ENCODE measurements around the gene SCARF1.
"Not testable (repeated sequence)": the region's sequence is repeated elsewhere in the genome, so short reads cannot be mapped to it uniquely, and the experiment has no call there.

Gene SCARF1

GRCh38 chr17:1683459-1683858 lies 37.9 kb upstream of the SCARF1 start:
- no peaks in the 10 kb centered on the region for H3K27me3 ChIP-seq (ENCODE audit: insufficient read depth, insufficient read length)
- no peak for DNase-seq (ENCODE audit: low read depth, low spot score)
- H3K36me3 ChIP-seq (ENCODE audit: insufficient read depth, insufficient read length, low read length) = peaks cover 53% of the 10 kb centered on the region
- H3K9me3 ChIP-seq (ENCODE audit: insufficient read depth, low read length) = no peaks in the 10 kb centered on the region
- H3K4me1 ChIP-seq (ENCODE audit: insufficient read depth, insufficient read length) = no peaks in the 10 kb centered on the region
- H3K9ac ChIP-seq (ENCODE audit: insufficient read length, low read depth) = no peak overlapping the region
- H3K4me3 ChIP-seq (ENCODE audit: insufficient read length, low read depth) = peak overlapping the region; percentile 80
- TF ChIP-seq SUZ12 (IDR thresholded peaks at IDR 0.05; ENCODE audit: extremely low read depth, insufficient read depth, insufficient read length) (no peak), YY1 (IDR thresholded peaks at IDR 0.05; ENCODE audit: insufficient read depth, insufficient read length) (no peak), ZNF274 (IDR thresholded peaks at IDR 0.05; ENCODE audit: low read depth, low read length) (no peak)

- TF ChIP-seq YY1 (IDR thresholded peaks at IDR 0.05; ENCODE audit: insufficient read depth, insufficient read length) (no peak), ZNF274 (IDR thresholded peaks at IDR 0.05; ENCODE audit: low read depth, low read length) (no peak), SUZ12 (IDR thresholded peaks at IDR 0.05; ENCODE audit: extremely low read depth, insufficient read depth, insufficient read length) (no peak)
- H3K27me3 ChIP-seq (ENCODE audit: insufficient read depth, insufficient read length) = no peaks in the 10 kb centered on the region
- no peak overlapping the region for H3K9ac ChIP-seq (ENCODE audit: insufficient read length, low read depth)
- no peaks in the 10 kb centered on the region for H3K9me3 ChIP-seq (ENCODE audit: insufficient read depth, low read length)
- H3K4me1 ChIP-seq (ENCODE audit: insufficient read depth, insufficient read length) = no peaks in the 10 kb centered on the region
- peaks cover 92% of the 10 kb centered on the region for H3K36me3 ChIP-seq (ENCODE audit: insufficient read depth, insufficient read length, low read length)
- H3K4me3 ChIP-seq (ENCODE audit: insufficient read length, low read depth) = no peak overlapping the region
- no peak for DNase-seq (ENCODE audit: low read depth, low spot score)
Observed at GRCh38 chr17:1676401-1676800, 30.9 kb upstream of the SCARF1 start.

GRCh38 chr17:1673041-1673785 lies 27.7 kb upstream of the SCARF1 start:
- DNase-seq (ENCODE audit: low read depth, low spot score) = no peak
- Histone ChIP-seq H3K4me3 (ENCODE audit: insufficient read length, low read depth) (no peak overlapping the region), H3K36me3 (ENCODE audit: insufficient read depth, insufficient read length, low read length) (peaks cover 87% of the 10 kb centered on the region)

GRCh38 chr17:1663934-1664333 lies 18.4 kb upstream of the SCARF1 start:
- H3K27me3 ChIP-seq (ENCODE audit: insufficient read depth, insufficient read length); DNase-seq (ENCODE audit: low read depth, low spot score); H3K4me1 ChIP-seq (ENCODE audit: insufficient read depth, insufficient read length); H3K4me3 ChIP-seq (ENCODE audit: insufficient read length, low read depth); H3K9me3 ChIP-seq (ENCODE audit: insufficient read depth, low read length); H3K9ac ChIP-seq (ENCODE audit: insufficient read length, low read depth): not testable (repeated sequence)
- peaks cover 76% of the 10 kb centered on the region for H3K36me3 ChIP-seq (ENCODE audit: insufficient read depth, insufficient read length, low read length)

More at GRCh38 chr17:1673041-1673785, 27.7 kb upstream of the SCARF1 start:
- Histone ChIP-seq H3K9me3 (ENCODE audit: insufficient read depth, low read length) (no peaks in the 10 kb centered on the region), H3K9ac (ENCODE audit: insufficient read length, low read depth) (no peak overlapping the region), H3K4me1 (ENCODE audit: insufficient read depth, insufficient read length) (no peaks in the 10 kb centered on the region), H3K27me3 (ENCODE audit: insufficient read depth, insufficient read length) (no peaks in the 10 kb centered on the region)
- TF ChIP-seq YY1 (IDR thresholded peaks at IDR 0.05; ENCODE audit: insufficient read depth, insufficient read length) (no peak), ZNF274 (IDR thresholded peaks at IDR 0.05; ENCODE audit: low read depth, low read length) (no peak), SUZ12 (IDR thresholded peaks at IDR 0.05; ENCODE audit: extremely low read depth, insufficient read depth, insufficient read length) (no peak)

GRCh38 chr17:1661045-1661444 lies 15.5 kb upstream of the SCARF1 start:
- no peak for DNase-seq (ENCODE audit: low read depth, low spot score)
- no peaks in the 10 kb centered on the region for H3K4me1 ChIP-seq (ENCODE audit: insufficient read depth, insufficient read length)
- no peak overlapping the region for H3K9ac ChIP-seq (ENCODE audit: insufficient read length, low read depth)
- H3K4me3 ChIP-seq (ENCODE audit: insufficient read length, low read depth) = no peak overlapping the region
- H3K9me3 ChIP-seq (ENCODE audit: insufficient read depth, low read length) = no peaks in the 10 kb centered on the region
- TF ChIP-seq YY1 (IDR thresholded peaks at IDR 0.05; ENCODE audit: insufficient read depth, insufficient read length) = no peak
- TF ChIP-seq SUZ12 (IDR thresholded peaks at IDR 0.05; ENCODE audit: extremely low read depth, insufficient read depth, insufficient read length) = no peak
- TF ChIP-seq ZNF274 (IDR thresholded peaks at IDR 0.05; ENCODE audit: low read depth, low read length) = no peak
- H3K36me3 ChIP-seq (ENCODE audit: insufficient read depth, insufficient read length, low read length) = peaks cover 79% of the 10 kb centered on the region
- no peaks in the 10 kb centered on the region for H3K27me3 ChIP-seq (ENCODE audit: insufficient read depth, insufficient read length)

GRCh38 chr17:1658100-1658499 lies 12.6 kb upstream of the SCARF1 start:
- no peak for TF ChIP-seq SUZ12 (IDR thresholded peaks at IDR 0.05; ENCODE audit: extremely low read depth, insufficient read depth, insufficient read length)
- no peak for TF ChIP-seq YY1 (IDR thresholded peaks at IDR 0.05; ENCODE audit: insufficient read depth, insufficient read length)
- TF ChIP-seq ZNF274 (IDR thresholded peaks at IDR 0.05; ENCODE audit: low read depth, low read length) = no peak
- peaks cover 84% of the 10 kb centered on the region for H3K36me3 ChIP-seq (ENCODE audit: insufficient read depth, insufficient read length, low read length)
- H3K4me1 ChIP-seq (ENCODE audit: insufficient read depth, insufficient read length) = no peaks in the 10 kb centered on the region
- H3K27me3 ChIP-seq (ENCODE audit: insufficient read depth, insufficient read length) = no peaks in the 10 kb centered on the region
- no peak overlapping the region for H3K4me3 ChIP-seq (ENCODE audit: insufficient read length, low read depth)
- H3K9me3 ChIP-seq (ENCODE audit: insufficient read depth, low read length) = no peaks in the 10 kb centered on the region
- no peak overlapping the region for H3K9ac ChIP-seq (ENCODE audit: insufficient read length, low read depth)
- no peak for DNase-seq (ENCODE audit: low read depth, low spot score)

GRCh38 chr17:1653735-1654134 lies 8.2 kb upstream of the SCARF1 start:
- peaks cover 80% of the 10 kb centered on the region for H3K36me3 ChIP-seq (ENCODE audit: insufficient read depth, insufficient read length, low read length)
- TF ChIP-seq YY1 (IDR thresholded peaks at IDR 0.05; ENCODE audit: insufficient read depth, insufficient read length) (no peak), ZNF274 (IDR thresholded peaks at IDR 0.05; ENCODE audit: low read depth, low read length) (no peak), SUZ12 (IDR thresholded peaks at IDR 0.05; ENCODE audit: extremely low read depth, insufficient read depth, insufficient read length) (no peak)

GRCh38 chr17:1652794-1653193 lies 7.3 kb upstream of the SCARF1 start:
- H3K9me3 ChIP-seq (ENCODE audit: insufficient read depth, low read length); H3K27me3 ChIP-seq (ENCODE audit: insufficient read depth, insufficient read length); H3K4me1 ChIP-seq (ENCODE audit: insufficient read depth, insufficient read length); H3K9ac ChIP-seq (ENCODE audit: insufficient read length, low read depth); H3K4me3 ChIP-seq (ENCODE audit: insufficient read length, low read depth); DNase-seq (ENCODE audit: low read depth, low spot score): not testable (repeated sequence)
- peaks cover 70% of the 10 kb centered on the region for H3K36me3 ChIP-seq (ENCODE audit: insufficient read depth, insufficient read length, low read length)

More at GRCh38 chr17:1653735-1654134, 8.2 kb upstream of the SCARF1 start:
- H3K4me1 ChIP-seq (ENCODE audit: insufficient read depth, insufficient read length) = peaks cover 2% of the 10 kb centered on the region
- H3K9me3 ChIP-seq (ENCODE audit: insufficient read depth, low read length) = no peaks in the 10 kb centered on the region
- DNase-seq (ENCODE audit: low read depth, low spot score) = no peak
- no peak overlapping the region for H3K9ac ChIP-seq (ENCODE audit: insufficient read length, low read depth)
- no peak overlapping the region for H3K4me3 ChIP-seq (ENCODE audit: insufficient read length, low read depth)
- H3K27me3 ChIP-seq (ENCODE audit: insufficient read depth, insufficient read length) = no peaks in the 10 kb centered on the region

All from NT2/D1 (cell line).